SU-DHL-6 (cell line): ENCODE data around the gene KIAA1614.

Experiments used
- H2AFZ ChIP-seq: fragments of 200-600 bp; sonication (generic); 2 replicates; pipeline ENCODE4 v1.6.1; 2014; ENCODE audit warnings: low read depth, mild to moderate bottlenecking, moderate library complexity, mixed read lengths, antibody characterized with exemption, low read length; ENCODE audit not compliant: severe bottlenecking
- H3F3A ChIP-seq: fragments of 200-600 bp; shearing (Covaris generic); 2 replicates; pipeline ENCODE4 v1.6.0; 2016; ENCODE audit warnings: antibody characterized with exemption, mild to moderate bottlenecking; ENCODE audit not compliant: insufficient read depth
- H3K27ac ChIP-seq: fragments of 200-600 bp; sonication (generic); 2 replicates; pipeline ENCODE4 v1.5.1; 2016; ENCODE audit warnings: low read depth, mild to moderate bottlenecking, low read length, moderate library complexity, mixed read lengths
- H3K27me3 ChIP-seq: fragments of 200-600 bp; sonication (generic), shearing (Covaris generic); 2 replicates; pipeline ENCODE4 v1.6.0; 2014; ENCODE audit warnings: mild to moderate bottlenecking, low read length
- H3K36me3 ChIP-seq: fragments of 200-600 bp; sonication (generic); 2 replicates; pipeline ENCODE4 v1.6.1; 2014; ENCODE audit warnings: mild to moderate bottlenecking, low read length, mixed read lengths
- H3K4me2 ChIP-seq: fragments of 300-600, 200-600 bp; shearing (Covaris generic), sonication (generic); 2 replicates; pipeline ENCODE4 v1.6.0; 2014; ENCODE audit warnings: low read length, low read depth, mild to moderate bottlenecking; ENCODE audit not compliant: poor library complexity, severe bottlenecking
- H3K4me3 ChIP-seq: fragments of 200-600 bp; sonication (generic); 2 replicates; pipeline ENCODE4 v1.5.1; 2014; ENCODE audit warnings: antibody characterized with exemption, low read length, mild to moderate bottlenecking, mixed read lengths; ENCODE audit not compliant: insufficient read depth, poor library complexity, severe bottlenecking
- H3K79me2 ChIP-seq: fragments of 200-600 bp; sonication (generic); 2 replicates; pipeline ENCODE4 v1.6.1; 2014; ENCODE audit warnings: mild to moderate bottlenecking, low read length, moderate library complexity; ENCODE audit not compliant: insufficient read depth
- H3K9ac ChIP-seq: fragments of 200-600 bp; sonication (generic); 2 replicates; pipeline ENCODE4 v1.7.0; 2014; ENCODE audit warnings: mild to moderate bottlenecking, low read length
- H3K9me2 ChIP-seq: fragments of 200-600 bp; sonication (generic); replicated peaks from 2 replicates; pipeline ENCODE4 v1.6.1; 2014; ENCODE audit warnings: low read length; ENCODE audit not compliant: insufficient read depth
- H3K9me3 ChIP-seq: fragments of 200-600 bp; sonication (generic); 2 replicates; pipeline ENCODE4 v1.6.1; 2014; ENCODE audit warnings: low read length, mixed read lengths; ENCODE audit not compliant: insufficient read depth
- H4K20me1 ChIP-seq: fragments of 200-600 bp; sonication (generic); 2 replicates; pipeline ENCODE4 v1.6.1; 2014; ENCODE audit warnings: low read depth, mild to moderate bottlenecking, antibody characterized with exemption, low read length, moderate library complexity, mixed read lengths
- EZH2phosphoT487 ChIP-seq: fragments of 200-600 bp; sonication (generic), shearing (Covaris generic); conservative IDR thresholded peaks from 2 replicates; pipeline ENCODE4 v1.6.1; 2018; ENCODE audit warnings: mild to moderate bottlenecking, antibody characterized with exemption, low read length, moderate library complexity, mixed read lengths
- TF ChIP-seq, protein P1 (sequence below): fragments of 200-600 bp; sonication (generic); IDR thresholded peaks from one replicate; pipeline ENCODE4 v1.5.1; 2017; ENCODE audit warnings: antibody characterized with exemption, mild to moderate bottlenecking, low read length, moderate library complexity; ENCODE audit not compliant: insufficient read depth, poor library complexity, severe bottlenecking

Gene KIAA1614

GRCh38 chr1:180946056-180946455 lies 33.4 kb downstream of the KIAA1614 start:
- no peak overlapping the region for H3K4me3 ChIP-seq
- no peak overlapping the region for H3K4me2 ChIP-seq
- H3K27ac ChIP-seq: no peak overlapping the region
- H3K79me2 ChIP-seq: no peaks in the 10 kb centered on the region
- H3K9me3 ChIP-seq: no peaks in the 10 kb centered on the region
- H3K9me2 ChIP-seq: no peaks in the 10 kb centered on the region
- H4K20me1 ChIP-seq: no peaks in the 10 kb centered on the region
- no peaks in the 10 kb centered on the region for H3F3A ChIP-seq
- H3K36me3 ChIP-seq: no peaks in the 10 kb centered on the region
- TF ChIP-seq, protein P1, sequence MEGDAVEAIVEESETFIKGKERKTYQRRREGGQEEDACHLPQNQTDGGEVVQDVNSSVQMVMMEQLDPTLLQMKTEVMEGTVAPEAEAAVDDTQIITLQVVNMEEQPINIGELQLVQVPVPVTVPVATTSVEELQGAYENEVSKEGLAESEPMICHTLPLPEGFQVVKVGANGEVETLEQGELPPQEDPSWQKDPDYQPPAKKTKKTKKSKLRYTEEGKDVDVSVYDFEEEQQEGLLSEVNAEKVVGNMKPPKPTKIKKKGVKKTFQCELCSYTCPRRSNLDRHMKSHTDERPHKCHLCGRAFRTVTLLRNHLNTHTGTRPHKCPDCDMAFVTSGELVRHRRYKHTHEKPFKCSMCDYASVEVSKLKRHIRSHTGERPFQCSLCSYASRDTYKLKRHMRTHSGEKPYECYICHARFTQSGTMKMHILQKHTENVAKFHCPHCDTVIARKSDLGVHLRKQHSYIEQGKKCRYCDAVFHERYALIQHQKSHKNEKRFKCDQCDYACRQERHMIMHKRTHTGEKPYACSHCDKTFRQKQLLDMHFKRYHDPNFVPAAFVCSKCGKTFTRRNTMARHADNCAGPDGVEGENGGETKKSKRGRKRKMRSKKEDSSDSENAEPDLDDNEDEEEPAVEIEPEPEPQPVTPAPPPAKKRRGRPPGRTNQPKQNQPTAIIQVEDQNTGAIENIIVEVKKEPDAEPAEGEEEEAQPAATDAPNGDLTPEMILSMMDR: no peak
- no peak for TF ChIP-seq EZH2phosphoT487
- H2AFZ ChIP-seq: no peak overlapping the region
- H3K27me3 ChIP-seq: no peaks in the 10 kb centered on the region
- H3K9ac ChIP-seq: no peak overlapping the region

GRCh38 chr1:180946541-180947498 lies 34.1 kb downstream of the KIAA1614 start:
- H3K36me3 ChIP-seq: no peaks in the 10 kb centered on the region
- no peaks in the 10 kb centered on the region for H3F3A ChIP-seq
- H3K4me2 ChIP-seq: no peak overlapping the region
- H3K79me2 ChIP-seq: no peaks in the 10 kb centered on the region
- H3K4me3 ChIP-seq: no peak overlapping the region
- H3K9ac ChIP-seq: no peak overlapping the region
- H3K9me2 ChIP-seq: no peaks in the 10 kb centered on the region
- no peaks in the 10 kb centered on the region for H3K9me3 ChIP-seq
- H3K27me3 ChIP-seq: no peaks in the 10 kb centered on the region
- H3K27ac ChIP-seq: no peak overlapping the region
- no peak overlapping the region for H2AFZ ChIP-seq
- TF ChIP-seq, protein P1: no peak
- TF ChIP-seq EZH2phosphoT487: no peak
- H4K20me1 ChIP-seq: no peaks in the 10 kb centered on the region

GRCh38 chr1:180947499-180947885 lies 34.8 kb downstream of the KIAA1614 start:
- Histone ChIP-seq H3K4me2 (no peak overlapping the region), H3K9ac (no peak overlapping the region), H2AFZ (no peak overlapping the region), H4K20me1 (no peaks in the 10 kb centered on the region), H3K27ac (no peak overlapping the region), H3K79me2 (no peaks in the 10 kb centered on the region), H3F3A (no peaks in the 10 kb centered on the region), H3K27me3 (no peaks in the 10 kb centered on the region), H3K9me3 (no peaks in the 10 kb centered on the region), H3K36me3 (no peaks in the 10 kb centered on the region), H3K9me2 (no peaks in the 10 kb centered on the region), H3K4me3 (no peak overlapping the region)
- TF ChIP-seq EZH2phosphoT487: no peak
- TF ChIP-seq, protein P1: no peak
